Gastrocnemius medialis (tissue), 4 donors: ENCODE results near the gene CELSR1. TPM values are rescaled to one million over a fixed set of nuclear protein-coding genes. Genes with fewer than 3 reads are reported as not detected.

Experiments
- ATAC-seq, 2 donors: fragments of 150-250 bp; one replicate each; pipeline ENCODE4 v1.9.1; 2016
- DNase-seq, 2 donors: peaks; one replicate each; pipeline ENCODE4 v3.0.0-alpha.2; 2019
- H3K27ac ChIP-seq, 4 donors: fragments of 200-600 bp; sonication (generic); 1 replicate in 1 of 4; 2 replicates in 3 of 4; pipeline ENCODE4 v1.5.1; 2016 to 2018; ENCODE audit warnings: mild to moderate bottlenecking in 2 of 4, moderate library complexity in 1 of 4
- H3K27me3 ChIP-seq, 3 donors: fragments of 200-600 bp; sonication (generic) in 2 of 3; 1 replicate in 1 of 3; 2 replicates in 2 of 3; pipeline versions ENCODE4 v1.5.1 to v1.6.0; 2016 to 2019; ENCODE audit warnings: mild to moderate bottlenecking in 1 of 3, moderate library complexity in 1 of 3
- H3K36me3 ChIP-seq, 2 donors: fragments of 200-600 bp; sonication (generic) in 1 of 2; one replicate each; pipeline ENCODE4 v1.5.1; 2017 to 2018
- H3K4me1 ChIP-seq, 2 donors: fragments of 200-600 bp; sonication (generic) in 1 of 2; one replicate each; pipeline ENCODE4 v1.5.1; 2016 to 2017; ENCODE audit warnings: mild to moderate bottlenecking in 2 of 2
- H3K4me3 ChIP-seq, 4 donors: fragments of 200-600 bp; sonication (generic) in 3 of 4; 1 replicate in 1 of 4; 2 replicates in 3 of 4; pipeline ENCODE4 v1.5.1; 2016 to 2019; ENCODE audit warnings: mild to moderate bottlenecking in 2 of 4
- H3K9me3 ChIP-seq, 3 donors: fragments of 200-600 bp; sonication (generic) in 2 of 3; 1 replicate in 1 of 3; 2 replicates in 2 of 3; pipeline ENCODE4 v1.5.1; 2016 to 2019
- POLR2A ChIP-seq, 2 donors: fragments of 450-650 bp; IDR thresholded peaks; one replicate each; pipeline ENCODE4 v1.6.1; 2017; ENCODE audit warnings: antibody characterized with exemption in 2 of 2, mild to moderate bottlenecking in 2 of 2, moderate library complexity in 2 of 2
- in situ Hi-C, 4 donors: fragments of 200-750 bp; cut with MboI; loops; one replicate each; pipeline versions ENCODE4 v1.15.0 to v1.8.0; 2017; ENCODE audit warnings: low sequenced_read_pairs in 4 of 4
- intact Hi-C: fragments of 100-400 bp; cut with DNase I; formaldehyde crosslinking; loops from one replicate; pipeline ENCODE4 v1.15.1; 2023; ENCODE audit warnings: low total_unique reads
- total RNA-seq, 4 donors: library from RNA; depleted of rRNA; stranded (reverse); fragments of >200 nt; gene quantifications; one replicate each; pipeline versions ENCODE4 v1.1.0 to v1.2.3, GENCODE V29; 2016
- TF ChIP-seq, protein P1 (sequence below), 5 experiments: fragments of 450-650 bp in 3 of 5; fragments of 200-600 bp in 2 of 5; sonication (generic) in 2 of 5; IDR thresholded peaks in 4 of 5; conservative IDR thresholded peaks in 1 of 5; 1 replicate in 4 of 5; 2 replicates in 1 of 5; pipeline ENCODE4 v1.5.1; 2016 to 2019; ENCODE audit warnings: antibody characterized with exemption in 5 of 5, mild to moderate bottlenecking in 3 of 5, moderate library complexity in 3 of 5

The CELSR1 gene
- total RNA-seq, 4 donors from 2014 or later: 0.10 to 1.5 (median 0.87) TPM

DNA sequence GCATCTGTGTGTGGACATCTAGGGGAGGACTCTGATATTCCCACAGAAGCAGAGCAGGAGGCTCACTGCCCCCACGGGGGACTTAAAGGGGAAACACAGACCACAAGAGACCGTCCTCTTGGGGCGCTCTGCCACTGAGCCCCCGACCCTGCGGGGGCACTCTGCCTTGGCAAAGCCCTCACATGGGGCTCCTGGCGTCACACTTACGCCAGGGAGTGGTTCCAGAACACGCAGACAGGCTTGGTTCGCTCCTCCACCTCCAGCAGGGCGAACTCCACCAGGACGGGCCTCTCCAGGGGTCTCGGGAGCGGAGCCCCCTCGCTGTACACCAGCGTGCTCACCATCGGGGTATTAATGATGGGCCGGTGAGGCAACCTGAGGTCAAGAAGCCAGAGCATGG lies 156.8 kb downstream of the CELSR1 start:
- Histone ChIP-seq H3K4me1 (no peaks in the 10 kb centered on the region), H3K36me3 (no peaks in the 10 kb centered on the region), H3K4me3 (no peak overlapping the region), H3K9me3 (no peaks in the 10 kb centered on the region), H3K27ac (no peak overlapping the region), H3K27me3 (no peaks in the 10 kb centered on the region)
- ATAC-seq: no peak
- in situ Hi-C loops (loop anchor here in 1 of 4 donors (25.0 kb wide), 1 partner anchor 157 kb away; the partner anchor contains the start of gene CELSR1), intact Hi-C loops (no loop called here)
- no peak for TF ChIP-seq POLR2A (IDR thresholded peaks at IDR 0.05)
- TF ChIP-seq, protein P1, sequence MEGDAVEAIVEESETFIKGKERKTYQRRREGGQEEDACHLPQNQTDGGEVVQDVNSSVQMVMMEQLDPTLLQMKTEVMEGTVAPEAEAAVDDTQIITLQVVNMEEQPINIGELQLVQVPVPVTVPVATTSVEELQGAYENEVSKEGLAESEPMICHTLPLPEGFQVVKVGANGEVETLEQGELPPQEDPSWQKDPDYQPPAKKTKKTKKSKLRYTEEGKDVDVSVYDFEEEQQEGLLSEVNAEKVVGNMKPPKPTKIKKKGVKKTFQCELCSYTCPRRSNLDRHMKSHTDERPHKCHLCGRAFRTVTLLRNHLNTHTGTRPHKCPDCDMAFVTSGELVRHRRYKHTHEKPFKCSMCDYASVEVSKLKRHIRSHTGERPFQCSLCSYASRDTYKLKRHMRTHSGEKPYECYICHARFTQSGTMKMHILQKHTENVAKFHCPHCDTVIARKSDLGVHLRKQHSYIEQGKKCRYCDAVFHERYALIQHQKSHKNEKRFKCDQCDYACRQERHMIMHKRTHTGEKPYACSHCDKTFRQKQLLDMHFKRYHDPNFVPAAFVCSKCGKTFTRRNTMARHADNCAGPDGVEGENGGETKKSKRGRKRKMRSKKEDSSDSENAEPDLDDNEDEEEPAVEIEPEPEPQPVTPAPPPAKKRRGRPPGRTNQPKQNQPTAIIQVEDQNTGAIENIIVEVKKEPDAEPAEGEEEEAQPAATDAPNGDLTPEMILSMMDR (IDR thresholded peaks at IDR 0.05 in 4 of 5, conservative IDR thresholded peaks at IDR 0.05 in 1 of 5): no peak
- DNase-seq: no peak

- no peak for DNase-seq
- H3K27ac ChIP-seq: no peak overlapping the region
- no peaks in the 10 kb centered on the region for H3K9me3 ChIP-seq
- no peaks in the 10 kb centered on the region for H3K4me1 ChIP-seq
- intact Hi-C loops: no loop called here
- TF ChIP-seq POLR2A (IDR thresholded peaks at IDR 0.05): no peak
- TF ChIP-seq, protein P1 (IDR thresholded peaks at IDR 0.05 in 4 of 5, conservative IDR thresholded peaks at IDR 0.05 in 1 of 5): no peak
- no peaks in the 10 kb centered on the region for H3K27me3 ChIP-seq
- no peak for ATAC-seq
- H3K36me3 ChIP-seq: no peaks in the 10 kb centered on the region
- in situ Hi-C loops: loop anchor here in 1 of 4 donors (25.0 kb wide), 1 partner anchor 157 kb away; the partner anchor contains the start of gene CELSR1
- H3K4me3 ChIP-seq: no peak overlapping the region
Observed at GRCh38 chr22:46380069-46380468, 157.4 kb downstream of the CELSR1 start.

DNA sequence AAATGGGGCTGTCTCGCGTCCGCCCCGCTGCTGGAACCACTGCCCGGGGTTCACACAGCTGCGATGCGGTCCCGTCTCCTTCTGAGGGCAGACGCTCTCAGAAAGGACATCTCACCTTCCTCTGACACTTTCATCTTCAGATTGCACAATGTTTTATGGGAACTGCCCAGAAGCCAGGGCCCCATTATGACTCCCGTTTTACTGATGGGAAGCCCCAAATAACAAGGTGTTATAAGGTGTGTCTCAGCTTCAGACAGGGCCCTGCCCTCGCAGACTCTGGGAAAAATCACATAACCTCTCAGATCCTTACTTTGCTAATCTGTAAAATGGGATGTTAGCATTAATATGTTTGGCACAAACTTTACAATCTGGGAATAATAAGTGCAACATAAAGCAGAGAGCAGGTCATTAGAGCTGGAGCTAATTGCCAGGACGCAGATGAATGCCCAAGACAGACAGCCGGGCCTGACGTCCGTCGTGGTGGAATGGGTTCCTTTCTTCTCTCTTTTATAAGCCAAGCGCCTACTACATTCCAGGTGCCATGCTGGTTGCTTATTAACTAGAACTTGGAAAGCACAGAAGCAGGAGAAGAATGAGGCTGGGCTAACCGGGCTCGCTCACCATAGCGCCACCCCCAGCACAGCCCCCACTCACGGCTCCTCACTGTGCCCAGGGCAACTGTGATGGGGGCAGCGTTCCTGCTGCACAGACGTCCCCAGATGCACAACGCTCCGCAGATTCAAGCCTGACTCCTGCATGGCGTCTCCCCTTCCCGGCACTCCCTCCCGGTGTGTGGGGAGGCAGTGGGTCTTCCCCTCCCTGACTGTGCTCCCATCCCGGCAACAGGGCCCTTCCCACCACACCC lies 158.1 kb downstream of the CELSR1 start:
- no peak for DNase-seq
- Histone ChIP-seq H3K36me3 (no peaks in the 10 kb centered on the region), H3K4me1 (no peaks in the 10 kb centered on the region), H3K4me3 (no peak overlapping the region), H3K9me3 (no peaks in the 10 kb centered on the region), H3K27ac (no peak overlapping the region), H3K27me3 (no peaks in the 10 kb centered on the region)
- in situ Hi-C loops (loop anchor here in 1 of 4 donors (25.0 kb wide), 1 partner anchor 158 kb away; the partner anchor contains the start of gene CELSR1), intact Hi-C loops (no loop called here)
- TF ChIP-seq, protein P1 (IDR thresholded peaks at IDR 0.05 in 4 of 5, conservative IDR thresholded peaks at IDR 0.05 in 1 of 5): no peak
- TF ChIP-seq POLR2A (IDR thresholded peaks at IDR 0.05): no peak
- no peak for ATAC-seq

DNA sequence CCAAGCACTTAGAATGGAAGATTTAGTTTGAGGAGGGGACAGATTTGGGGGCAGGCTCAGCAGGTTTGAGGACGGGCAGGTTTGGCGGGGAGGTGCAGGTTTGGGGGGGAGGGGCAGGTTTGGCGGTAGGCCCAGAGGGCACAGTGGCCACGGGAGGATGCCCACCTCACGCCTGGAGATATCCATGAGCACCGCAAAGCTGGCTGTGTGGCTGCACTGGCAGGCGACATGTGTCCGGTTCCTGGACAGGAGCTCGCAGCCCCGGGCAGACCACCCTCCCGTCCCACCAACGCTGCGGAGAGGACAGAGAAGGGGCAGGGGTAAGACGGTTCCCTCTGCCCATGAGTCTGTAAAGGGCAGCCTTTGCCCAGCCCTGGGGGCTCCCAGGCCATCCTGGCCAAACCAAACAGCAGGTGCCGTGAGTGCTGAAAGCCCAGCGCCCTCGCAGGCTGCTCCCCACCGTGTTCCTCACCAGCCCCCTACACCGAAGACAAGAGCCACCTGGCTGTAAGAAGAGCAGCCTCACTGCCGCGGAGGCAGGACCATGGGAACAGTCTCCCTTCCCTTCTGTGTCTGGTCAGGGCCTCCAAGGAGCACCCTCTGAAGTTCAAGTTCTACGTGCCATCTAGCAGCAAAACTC lies 158.9 kb downstream of the CELSR1 start:
- Histone ChIP-seq H3K9me3 (no peaks in the 10 kb centered on the region), H3K36me3 (no peaks in the 10 kb centered on the region), H3K27me3 (no peaks in the 10 kb centered on the region), H3K27ac (no peak overlapping the region), H3K4me3 (no peak overlapping the region), H3K4me1 (no peaks in the 10 kb centered on the region)
- TF ChIP-seq POLR2A (IDR thresholded peaks at IDR 0.05): no peak
- TF ChIP-seq, protein P1 (IDR thresholded peaks at IDR 0.05 in 4 of 5, conservative IDR thresholded peaks at IDR 0.05 in 1 of 5): no peak
- ATAC-seq (no peak), DNase-seq (no peak)
- intact Hi-C loops (no loop called here), in situ Hi-C loops (loop anchor here in 1 of 4 donors (25.0 kb wide), 1 partner anchor 159 kb away; the partner anchor contains the start of gene CELSR1)
